ENCODE results near the gene SPTBN2. TPM values are rescaled to one million over a fixed set of nuclear protein-coding genes. Genes with fewer than 3 reads are reported as not detected.

The SPTBN2 gene
- total and polyA plus RNA-seq, 2 donors (not counting 3 experiments of a cell fraction or from before 2014, with no cell fraction given) = 3.8 to 19.8 TPM

DNA sequence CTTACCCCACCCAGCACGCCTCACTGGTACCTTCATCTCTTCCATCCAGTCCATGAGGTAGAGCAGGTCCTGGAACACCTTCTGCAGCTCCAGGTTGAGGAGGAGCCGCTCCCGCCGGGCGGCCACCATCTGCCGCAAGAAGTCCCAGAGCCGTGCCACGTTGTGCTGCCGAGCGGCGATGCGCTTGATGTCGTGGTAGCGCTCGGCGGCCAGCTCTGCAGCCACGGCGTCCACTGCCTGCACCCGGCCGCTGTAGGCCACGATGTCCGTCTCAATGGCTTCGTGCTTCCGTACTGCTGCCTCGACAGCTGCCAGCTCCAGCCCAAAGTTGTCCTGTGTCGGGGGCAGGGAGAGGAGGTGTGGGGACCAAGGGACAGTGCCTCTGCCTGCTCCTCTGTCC lies 21.5 kb downstream of the SPTBN2 start:
- FAIRE-seq (no peak), DNase-seq (ENCODE audit: low read depth, low spot score) (no peak)
- no peaks in the 10 kb centered on the region for H3K36me3 ChIP-seq (ENCODE audit: control insufficient read depth in 2 of 2, extremely low read depth in 1 of 2, insufficient read depth in 2 of 2, low read length in 2 of 2)
- no peaks in the 10 kb centered on the region for H4K20me1 ChIP-seq (replicated peaks; ENCODE audit: control insufficient read depth, extremely low read depth, insufficient read depth, low read length)
- H3K9me1 ChIP-seq (replicated peaks; ENCODE audit: control insufficient read depth, extremely low read depth, insufficient read depth, low read length) = no peaks in the 10 kb centered on the region
- H3K9ac ChIP-seq (replicated peaks; ENCODE audit: extremely low read depth, insufficient read depth, low read length) = no peak overlapping the region
- no peaks in the 10 kb centered on the region for H3K9me3 ChIP-seq (replicated peaks; ENCODE audit: control insufficient read depth, insufficient read depth, low read length)
- dilution Hi-C loops (cut with MboI; ENCODE audit: extremely low pct_ligation_motif_present, low sequenced_read_pairs) (no loop called here), intact Hi-C loops (cut with micrococcal nuclease) (no loop called here)
- no peaks in the 10 kb centered on the region for H3K4me1 ChIP-seq (ENCODE audit: control insufficient read depth, extremely low read depth, insufficient read depth, low read length)
- ChIA-PET POLR2A (interaction anchor here (0.6 kb wide), 1 partner anchor 25 kb away, joined by 4 read pairs; no protein-coding TSS in a partner anchor), CTCF (interaction anchor here (1.2 kb wide), 1 partner anchor 18 kb away, joined by 3 read pairs; no protein-coding TSS in a partner anchor)
- H3K79me2 ChIP-seq (ENCODE audit: control insufficient read depth, insufficient read depth, low read length) = no peaks in the 10 kb centered on the region
- H3K27ac ChIP-seq (ENCODE audit: insufficient read depth, low read depth, low read length) = no peak overlapping the region
- H2AFZ ChIP-seq (ENCODE audit: low read depth, low read length) = no peak overlapping the region
- BruUV-seq (replicated peaks) = no TSS peak
- no peak overlapping the region for H3K4me2 ChIP-seq (ENCODE audit: insufficient read depth, low read length)
- H3K4me3 ChIP-seq (replicated peaks in 1 of 3; ENCODE audit: insufficient read depth in 1 of 3, low read depth in 1 of 3, low read length in 3 of 3) = no peak overlapping the region
- TF ChIP-seq, protein P1, sequence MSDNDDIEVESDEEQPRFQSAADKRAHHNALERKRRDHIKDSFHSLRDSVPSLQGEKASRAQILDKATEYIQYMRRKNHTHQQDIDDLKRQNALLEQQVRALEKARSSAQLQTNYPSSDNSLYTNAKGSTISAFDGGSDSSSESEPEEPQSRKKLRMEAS (IDR thresholded peaks at IDR 0.05; ENCODE audit: insufficient read depth, insufficient read length) = no peak
- TF ChIP-seq GATA2 (IDR thresholded peaks at IDR 0.05; ENCODE audit: insufficient read depth, insufficient read length, low read depth, low read length) (no peak), FOS (IDR thresholded peaks at IDR 0.05; ENCODE audit: borderline replicate concordance, insufficient read depth, low read length) (no peak)
- no peaks in the 10 kb centered on the region for H3K27me3 ChIP-seq (ENCODE audit: control insufficient read depth in 2 of 2, insufficient read depth in 2 of 2, low read length in 2 of 2)

DNA sequence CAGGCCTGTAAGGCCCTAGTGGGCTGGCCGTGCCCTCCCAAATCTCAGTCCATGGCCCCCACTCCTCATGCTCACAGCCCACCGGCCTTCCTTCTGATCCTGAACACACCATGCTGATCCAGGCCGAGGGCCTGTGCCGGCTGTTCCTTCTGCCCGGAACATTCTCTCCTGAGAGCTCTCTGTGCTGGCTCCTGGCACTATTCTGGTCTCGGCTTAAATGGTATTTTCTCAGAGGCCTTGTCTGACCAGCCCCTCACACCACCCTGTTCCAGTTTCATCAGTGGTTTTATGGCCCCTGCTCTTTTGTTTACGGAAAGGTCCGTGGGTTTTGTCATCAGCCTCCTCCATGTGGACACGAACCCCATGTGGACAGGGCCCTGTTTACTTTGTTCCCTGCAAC lies 22.0 kb downstream of the SPTBN2 start:
- no peak overlapping the region for H3K4me3 ChIP-seq (replicated peaks in 1 of 3; ENCODE audit: insufficient read depth in 1 of 3, low read depth in 1 of 3, low read length in 3 of 3)
- H3K79me2 ChIP-seq (ENCODE audit: control insufficient read depth, insufficient read depth, low read length) = no peaks in the 10 kb centered on the region
- BruUV-seq (replicated peaks) = no TSS peak
- no peak overlapping the region for H3K4me2 ChIP-seq (ENCODE audit: insufficient read depth, low read length)
- H3K27me3 ChIP-seq (ENCODE audit: control insufficient read depth in 2 of 2, insufficient read depth in 2 of 2, low read length in 2 of 2) = no peaks in the 10 kb centered on the region
- H2AFZ ChIP-seq (ENCODE audit: low read depth, low read length) = no peak overlapping the region
- FAIRE-seq = no peak
- DNase-seq (ENCODE audit: low read depth, low spot score) = no peak
- intact Hi-C loops (cut with micrococcal nuclease) = no loop called here
- ChIA-PET CTCF (no interaction called here), POLR2A (no interaction called here)
- dilution Hi-C loops (cut with MboI; ENCODE audit: extremely low pct_ligation_motif_present, low sequenced_read_pairs) = no loop called here
- H3K9me1 ChIP-seq (replicated peaks; ENCODE audit: control insufficient read depth, extremely low read depth, insufficient read depth, low read length) = no peaks in the 10 kb centered on the region
- H3K9me3 ChIP-seq (replicated peaks; ENCODE audit: control insufficient read depth, insufficient read depth, low read length) = no peaks in the 10 kb centered on the region
- no peak overlapping the region for H3K27ac ChIP-seq (ENCODE audit: insufficient read depth, low read depth, low read length)
- no peaks in the 10 kb centered on the region for H3K4me1 ChIP-seq (ENCODE audit: control insufficient read depth, extremely low read depth, insufficient read depth, low read length)
- no peak for TF ChIP-seq POLR2A (IDR thresholded peaks at IDR 0.05; ENCODE audit: low read depth, low read length)
- TF ChIP-seq, protein P1 (IDR thresholded peaks at IDR 0.05; ENCODE audit: insufficient read depth, insufficient read length) = no peak
- no peaks in the 10 kb centered on the region for H3K36me3 ChIP-seq (ENCODE audit: control insufficient read depth in 2 of 2, extremely low read depth in 1 of 2, insufficient read depth in 2 of 2, low read length in 2 of 2)
- H3K9ac ChIP-seq (replicated peaks; ENCODE audit: extremely low read depth, insufficient read depth, low read length) = no peak overlapping the region
- H4K20me1 ChIP-seq (replicated peaks; ENCODE audit: control insufficient read depth, extremely low read depth, insufficient read depth, low read length) = no peaks in the 10 kb centered on the region

All from endothelial cell of umbilical vein (primary cell).